MCF 10A (cell line): ENCODE results near the gene NR4A1. TPM values are rescaled to one million over a fixed set of nuclear protein-coding genes. Genes with fewer than 3 reads are reported as not detected.

Experiments used
- Bru-seq: library from RNA; stranded (reverse); fragments of 400-500 nt; gene quantifications from one replicate; lab custom pipeline; 2021; lab: Mats Ljungman, UMichigan
- BruChase-seq, 2 experiments: library from RNA; stranded (reverse); fragments of 400-500 nt; gene quantifications; one replicate each; lab custom pipeline; 2021; lab: Mats Ljungman, UMichigan
- BruUV-seq: library from RNA; stranded (reverse); fragments of 400-500 nt; replicated peaks from 2 replicates; lab custom pipeline; 2021; lab: Mats Ljungman, UMichigan
- CTCF ChIA-PET: fragments of 300-600 bp; sonication (Branson Sonifier 250); formaldehyde crosslinking; extraction: SDS; loops from one replicate; lab custom pipeline; 2021; ENCODE audit warnings: antibody characterized with exemption, inconsistent platforms; lab: Yijun Ruan, JAX
- POLR2A ChIA-PET: fragments of 300-600, 350-650 bp; sonication (Branson Sonifier 250); formaldehyde crosslinking; extraction: SDS; loops from one replicate; lab custom pipeline; 2020; ENCODE audit warnings: antibody characterized with exemption, inconsistent platforms; lab: Yijun Ruan, JAX
- DNase-seq: peaks from one replicate; pipeline ENCODE4 v3.0.0-alpha.2; 2018; ENCODE audit not compliant: unreplicated experiment
- H3K27ac Mint-ChIP-seq: one replicate; pipeline ENCODE4 v1.8.0; 2022; ENCODE audit warnings: mild to moderate bottlenecking, low read depth, mixed read lengths; ENCODE audit not compliant: unreplicated experiment
- H3K27me3 Mint-ChIP-seq: one replicate; pipeline ENCODE4 v1.8.0; 2022; ENCODE audit warnings: mixed read lengths; ENCODE audit not compliant: insufficient read depth, unreplicated experiment
- H3K36me3 Mint-ChIP-seq: one replicate; pipeline ENCODE4 v1.8.0; 2022; ENCODE audit warnings: mild to moderate bottlenecking, moderate library complexity, mixed read lengths; ENCODE audit not compliant: insufficient read depth, unreplicated experiment
- H3K4me1 Mint-ChIP-seq: one replicate; pipeline ENCODE4 v1.8.0; 2022; ENCODE audit warnings: mixed read lengths; ENCODE audit not compliant: insufficient read depth, unreplicated experiment
- H3K4me3 Mint-ChIP-seq: one replicate; pipeline ENCODE4 v1.8.0; 2022; ENCODE audit warnings: mild to moderate bottlenecking, moderate library complexity, mixed read lengths; ENCODE audit not compliant: unreplicated experiment
- H3K9me3 Mint-ChIP-seq: one replicate; pipeline ENCODE4 v1.8.0; 2022; ENCODE audit warnings: mixed read lengths; ENCODE audit not compliant: unreplicated experiment
- intact Hi-C: fragments of 100-400 bp; cut with micrococcal nuclease; formaldehyde crosslinking; loops from 2 replicates; pipeline ENCODE4 v1.14.1; 2022
- long read RNA-seq: library from polyadenylated mRNA; stranded (forward); transcript quantifications from one replicate; pipeline ENCODE4 v2.0.0, GENCODE V29; 2022
- total RNA-seq: library from RNA; stranded (reverse); gene quantifications from 2 replicates; pipeline ENCODE4 v1.2.3, GENCODE V29; 2022
- TF ChIP-seq, protein P1 (sequence below): fragments of 200-600 bp; IDR thresholded peaks from one replicate; pipeline ENCODE4 v1.8.0; 2022; ENCODE audit warnings: antibody characterized with exemption, mild to moderate bottlenecking; ENCODE audit not compliant: unreplicated experiment

Gene NR4A1
- 0.69 and 2.9 TPM in 2 replicates for total RNA-seq
- Bru-seq, nascent RNA = percentile 20 among the genes with signal in this experiment
- BruChase-seq, experiment 1, labeled RNA remaining after a 6-hour chase = percentile 17 among the genes with signal in this experiment
- BruChase-seq, experiment 2, labeled RNA remaining after a 2-hour chase = percentile 16 among the genes with signal in this experiment
- long read RNA-seq, partial matches to known transcripts = 0 of 5 reads
- long read RNA-seq, other reads (novel, unspliced or antisense) = 2 of 5 reads

DNA sequence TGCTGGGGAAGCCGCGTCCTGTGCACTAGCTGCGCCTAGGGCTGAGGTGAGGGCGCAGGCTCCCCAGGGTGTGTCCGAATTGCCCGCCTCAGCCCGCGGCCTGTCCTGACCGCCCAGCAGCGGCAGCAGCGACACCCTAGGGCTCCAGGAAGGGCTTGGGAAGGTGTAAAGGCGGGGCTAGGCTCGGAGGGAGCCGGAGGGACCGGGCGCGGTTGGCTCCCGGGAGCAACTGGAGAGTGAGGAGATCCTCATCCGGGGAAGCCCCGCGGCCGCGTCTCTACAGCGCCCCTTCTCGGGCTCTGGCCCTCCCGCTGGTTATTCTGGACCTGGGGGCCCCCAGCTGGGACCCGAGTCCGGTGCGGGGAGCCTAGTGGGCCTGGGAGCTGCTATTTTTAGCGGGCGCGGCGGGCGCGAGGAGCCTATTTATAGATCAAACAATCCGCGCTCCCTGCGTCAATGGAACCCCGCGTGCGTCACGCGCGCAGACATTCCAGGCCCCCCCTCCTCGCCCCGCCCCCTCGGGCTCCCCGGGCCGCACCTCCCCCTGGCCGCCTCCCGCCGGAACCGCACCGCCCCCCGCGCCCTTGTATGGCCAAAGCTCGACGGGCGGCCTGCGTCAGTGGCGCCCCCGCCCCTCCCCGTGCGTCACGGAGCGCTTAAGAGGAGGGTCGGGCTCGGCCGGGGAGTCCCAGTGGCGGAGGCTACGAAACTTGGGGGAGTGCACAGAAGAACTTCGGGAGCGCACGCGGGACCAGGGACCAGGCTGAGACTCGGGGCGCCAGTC lies at the start of gene NR4A1:
NR4A1 (plus strand) TSS at position 685 of the 784 bp plus-strand sequence. CDS start 2,887 bp downstream, outside the sequence.
- H3K4me3 Mint-ChIP-seq = peak within 1 kb of the TSS; percentile 75
- POLR2A ChIA-PET = interaction anchor here (0.6 to 3.3 kb wide), 7 partner anchors 12 to 854 kb away, joined by 3 to 49 read pairs (median 5); partner anchors contain the start of genes ATG101 and KRT8

DNA sequence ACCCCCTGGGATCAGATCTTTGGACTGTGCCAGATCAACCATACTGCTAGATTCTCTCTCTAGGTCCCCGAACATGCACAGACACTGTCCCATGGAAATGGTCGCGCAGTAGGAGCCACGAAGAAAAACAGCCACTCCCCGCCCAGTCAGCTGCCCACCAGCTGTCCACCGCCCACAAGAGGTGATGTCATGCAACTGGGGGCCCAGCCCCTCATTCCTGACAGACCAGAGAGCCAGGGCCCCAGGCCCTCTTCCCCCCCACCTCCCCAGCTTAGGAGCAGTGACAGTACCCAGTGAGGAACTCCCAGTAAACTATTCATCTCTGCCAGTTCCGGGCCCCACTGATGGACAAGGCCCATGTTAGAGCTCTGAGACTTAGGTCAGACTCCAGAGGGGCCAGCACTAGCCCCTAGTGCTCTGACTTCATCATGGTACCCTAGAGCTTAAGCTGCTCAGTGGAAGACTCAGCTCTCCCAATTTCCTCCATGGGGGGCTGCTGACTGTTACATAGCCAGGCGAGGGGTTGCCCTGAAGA lies 48.2 kb upstream of the NR4A1 start:
- intact Hi-C loops = no loop called here
- Mint-ChIP-seq H3K9me3 (no peaks in the 10 kb centered on the region), H3K27me3 (peaks cover 20% of the 10 kb centered on the region), H3K36me3 (no peaks in the 10 kb centered on the region), H3K4me3 (no peak overlapping the region), H3K4me1 (no peaks in the 10 kb centered on the region), H3K27ac (no peak overlapping the region)
- TF ChIP-seq, protein P1, sequence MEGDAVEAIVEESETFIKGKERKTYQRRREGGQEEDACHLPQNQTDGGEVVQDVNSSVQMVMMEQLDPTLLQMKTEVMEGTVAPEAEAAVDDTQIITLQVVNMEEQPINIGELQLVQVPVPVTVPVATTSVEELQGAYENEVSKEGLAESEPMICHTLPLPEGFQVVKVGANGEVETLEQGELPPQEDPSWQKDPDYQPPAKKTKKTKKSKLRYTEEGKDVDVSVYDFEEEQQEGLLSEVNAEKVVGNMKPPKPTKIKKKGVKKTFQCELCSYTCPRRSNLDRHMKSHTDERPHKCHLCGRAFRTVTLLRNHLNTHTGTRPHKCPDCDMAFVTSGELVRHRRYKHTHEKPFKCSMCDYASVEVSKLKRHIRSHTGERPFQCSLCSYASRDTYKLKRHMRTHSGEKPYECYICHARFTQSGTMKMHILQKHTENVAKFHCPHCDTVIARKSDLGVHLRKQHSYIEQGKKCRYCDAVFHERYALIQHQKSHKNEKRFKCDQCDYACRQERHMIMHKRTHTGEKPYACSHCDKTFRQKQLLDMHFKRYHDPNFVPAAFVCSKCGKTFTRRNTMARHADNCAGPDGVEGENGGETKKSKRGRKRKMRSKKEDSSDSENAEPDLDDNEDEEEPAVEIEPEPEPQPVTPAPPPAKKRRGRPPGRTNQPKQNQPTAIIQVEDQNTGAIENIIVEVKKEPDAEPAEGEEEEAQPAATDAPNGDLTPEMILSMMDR = no peak
- no peak for DNase-seq
- POLR2A ChIA-PET = interaction anchor here (0.6 to 2.0 kb wide), 4 partner anchors 10 to 113 kb away, joined by 3 to 6 read pairs (median 4); no protein-coding TSS in a partner anchor
- CTCF ChIA-PET = interaction anchor here (0.5 to 5.3 kb wide), 15 partner anchors 11 to 614 kb away, joined by 3 to 97 read pairs (median 3); partner anchors contain the start of gene ATG101
- BruUV-seq = no TSS peak

More for the DNA sequence above, at the start of gene NR4A1:
- peak within 1 kb of the TSS; percentile 95 for H3K27ac Mint-ChIP-seq
- CTCF ChIA-PET = interaction anchor here (0.6 to 2.5 kb wide), 7 partner anchors 10 to 1800 kb away, joined by 3 to 16 read pairs (median 3); partner anchors contain the start of gene ATG101
- intact Hi-C loops = no loop called here
- H3K36me3 Mint-ChIP-seq = peaks cover 5% of the 10 kb centered on the region
- H3K4me1 Mint-ChIP-seq = peaks cover 22% of the 10 kb centered on the region
- no peaks in the 10 kb centered on the region for H3K9me3 Mint-ChIP-seq
- TF ChIP-seq, protein P1 = no peak
- DNase-seq = peak; percentile 92
- H3K27me3 Mint-ChIP-seq = peaks cover 11% of the 10 kb centered on the region
- no TSS peak for BruUV-seq

DNA sequence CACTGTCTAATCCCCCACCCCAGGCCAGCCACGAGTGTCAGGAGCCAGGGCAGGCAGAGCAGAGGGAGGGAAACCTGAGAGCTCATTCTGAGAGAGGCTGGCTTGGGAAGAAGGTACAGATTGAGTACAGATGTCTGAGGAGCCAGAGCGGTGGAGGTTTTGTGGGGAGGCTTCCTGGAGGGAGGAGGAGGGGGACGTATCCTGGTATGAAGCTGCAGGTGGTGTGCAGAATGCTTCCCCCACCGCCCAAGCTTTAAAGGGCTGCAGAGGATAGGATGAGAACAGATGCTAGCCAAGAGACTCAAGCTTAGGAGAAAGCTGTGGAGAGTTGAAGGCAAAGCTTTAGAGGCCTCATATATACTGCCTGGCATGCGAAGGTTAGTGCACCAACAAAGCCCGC lies 47.7 kb upstream of the NR4A1 start:
- no peak overlapping the region for H3K27ac Mint-ChIP-seq
- ChIA-PET POLR2A (interaction anchor here (0.6 to 2.0 kb wide), 5 partner anchors 11 to 218 kb away, joined by 3 to 6 read pairs (median 3); no protein-coding TSS in a partner anchor), CTCF (interaction anchor here (0.5 to 5.3 kb wide), 21 partner anchors 9 to 615 kb away, joined by 3 to 97 read pairs (median 3); partner anchors contain the start of genes ACVRL1 and ATG101)
- no peak overlapping the region for H3K4me3 Mint-ChIP-seq
- H3K9me3 Mint-ChIP-seq = no peaks in the 10 kb centered on the region
- H3K27me3 Mint-ChIP-seq = peaks cover 20% of the 10 kb centered on the region
- TF ChIP-seq, protein P1 = no peak
- intact Hi-C loops = no loop called here
- no peak for DNase-seq
- H3K36me3 Mint-ChIP-seq = no peaks in the 10 kb centered on the region
- BruUV-seq = no TSS peak
- no peaks in the 10 kb centered on the region for H3K4me1 Mint-ChIP-seq
